OCI-LY7 (cell line): Measurements from ENCODE around the gene TMEM223. TPM values are rescaled to one million over a fixed set of nuclear protein-coding genes. Genes with fewer than 3 reads are reported as not detected.

Source experiments
- BruUV-seq: library from RNA; stranded (reverse); fragments of 400-500 nt; replicated peaks from 2 replicates; lab custom pipeline; 2021; lab: Mats Ljungman, UMichigan
- CTCF ChIA-PET: fragments of 300-600 bp; sonication (Branson Sonifier 250); formaldehyde crosslinking; loops from one replicate; lab custom pipeline; 2022; ENCODE audit warnings: antibody characterized with exemption; ENCODE audit not compliant: unreplicated experiment; lab: Charles Lee
- POLR2A ChIA-PET: fragments of 300-600 bp; sonication (Branson Sonifier 250); formaldehyde crosslinking; loops from one replicate; lab custom pipeline; 2022; ENCODE audit warnings: antibody characterized with exemption; lab: Charles Lee
- DNase-seq: peaks from one replicate; pipeline ENCODE4 v3.0.0-alpha.2; 2015; ENCODE audit warnings: low spot score
- H2AFZ ChIP-seq: fragments of 200-600 bp; sonication (generic), shearing (Covaris generic); 2 replicates; pipeline ENCODE4 v1.6.1; 2014; ENCODE audit warnings: mild to moderate bottlenecking, antibody characterized with exemption, low read length, moderate library complexity
- H3K27ac ChIP-seq: fragments of 200-600 bp; sonication (generic); 2 replicates; pipeline ENCODE4 v1.5.1; 2014; ENCODE audit warnings: mixed run types, low read depth, mild to moderate bottlenecking, moderate library complexity, low read length, inconsistent platforms; ENCODE audit not compliant: poor library complexity, severe bottlenecking
- H3K36me3 ChIP-seq: fragments of 200-600 bp; sonication (generic); 2 replicates; pipeline ENCODE4 v1.6.1; 2014; ENCODE audit warnings: mild to moderate bottlenecking, antibody characterized with exemption, low read length, moderate library complexity, mixed read lengths; ENCODE audit not compliant: insufficient read depth
- H3K4me1 ChIP-seq: fragments of 200-600 bp; sonication (generic); 2 replicates; pipeline ENCODE4 v1.5.1; 2014; ENCODE audit warnings: mild to moderate bottlenecking, low read length; ENCODE audit not compliant: insufficient read depth, poor library complexity, severe bottlenecking
- H3K4me2 ChIP-seq: fragments of 200-600 bp; sonication (generic); 2 replicates; pipeline ENCODE4 v1.6.1; 2014; ENCODE audit warnings: mild to moderate bottlenecking, low read length
- H3K4me3 ChIP-seq: fragments of 200-600 bp; sonication (generic); 2 replicates; pipeline ENCODE4 v1.5.1; 2014; ENCODE audit warnings: mild to moderate bottlenecking, low read depth, low read length; ENCODE audit not compliant: poor library complexity, severe bottlenecking
- H3K79me2 ChIP-seq: fragments of 200-600 bp; sonication (generic); 2 replicates; pipeline ENCODE4 v1.6.1; 2016; ENCODE audit warnings: low read depth, mild to moderate bottlenecking, low read length, moderate library complexity, mixed read lengths; ENCODE audit not compliant: insufficient read depth
- H3K9me2 ChIP-seq: fragments of 200-600 bp; sonication (generic); 2 replicates; pipeline ENCODE4 v1.6.1; 2016; ENCODE audit warnings: mild to moderate bottlenecking, low read length, mixed read lengths; ENCODE audit not compliant: insufficient read depth
- H3K9me3 ChIP-seq: fragments of 200-600 bp; sonication (generic); 2 replicates; pipeline ENCODE4 v1.6.1; 2014; ENCODE audit warnings: mild to moderate bottlenecking, mixed run types, low read length, mixed read lengths
- H4K20me1 ChIP-seq: fragments of 200-600 bp; sonication (generic); 2 replicates; pipeline ENCODE4 v1.6.1; 2014; ENCODE audit warnings: mild to moderate bottlenecking, antibody characterized with exemption, low read length, moderate library complexity, mixed read lengths; ENCODE audit not compliant: insufficient read depth
- CTCF ChIP-seq: fragments of 200-600 bp; sonication (generic); conservative IDR thresholded peaks from 2 replicates; pipeline ENCODE4 v1.5.1; 2014; ENCODE audit warnings: mild to moderate bottlenecking, antibody characterized with exemption, low read length, moderate library complexity, mixed read lengths
- EZH2phosphoT487 ChIP-seq: fragments of 200-600 bp; sonication (generic); IDR thresholded peaks from 2 replicates; pipeline ENCODE4 v1.6.1; 2018; ENCODE audit warnings: low read depth, borderline replicate concordance, mild to moderate bottlenecking, mixed run types, antibody characterized with exemption, low read length, moderate library complexity, mixed read lengths
- intact Hi-C: fragments of 100-400 bp; cut with micrococcal nuclease; formaldehyde crosslinking; loops from one replicate; pipeline ENCODE4 v1.10.0; 2022; ENCODE audit not compliant: unreplicated experiment
- total RNA-seq, 2 experiments: library from RNA; depleted of rRNA in 1 of 2; stranded (reverse); fragments of >200 nt in 1 of 2; shearing (Covaris generic) in 1 of 2; gene quantifications; 2 replicates each; pipeline ENCODE4 v1.2.3, GENCODE V29; 2014 to 2022

Gene TMEM223
- total RNA-seq, 2 experiments from 2014 or later: 24.4 to 42.9 TPM

GRCh38 chr11:62817129-62817528 lies 25.3 kb upstream of the TMEM223 start:
- intact Hi-C loops: no loop called here
- Histone ChIP-seq H3K27ac (no peak overlapping the region), H3K9me2 (no peaks in the 10 kb centered on the region), H3K4me1 (no peaks in the 10 kb centered on the region), H4K20me1 (no peaks in the 10 kb centered on the region), H3K4me2 (no peak overlapping the region), H3K9me3 (no peaks in the 10 kb centered on the region), H2AFZ (no peak overlapping the region), H3K4me3 (no peak overlapping the region), H3K36me3 (peaks cover 29% of the 10 kb centered on the region), H3K79me2 (no peaks in the 10 kb centered on the region)
- ChIA-PET POLR2A (interaction anchor here (1.0 to 1.5 kb wide), 3 partner anchors 10 to 39 kb away, joined by 4 to 6 read pairs (median 5); no protein-coding TSS in a partner anchor), CTCF (interaction anchor here (0.6 kb wide), 1 partner anchor 216 kb away, joined by 8 read pairs; no protein-coding TSS in a partner anchor)
- no peak for DNase-seq
- TF ChIP-seq CTCF (no peak), EZH2phosphoT487 (no peak)
- no TSS peak for BruUV-seq

- POLR2A ChIA-PET: interaction anchor here (0.9 to 1.5 kb wide), 5 partner anchors 10 to 40 kb away, joined by 3 to 6 read pairs (median 5); no protein-coding TSS in a partner anchor
- intact Hi-C loops: no loop called here
- CTCF ChIA-PET: interaction anchor here (0.6 to 1.0 kb wide), 2 partner anchors 11 to 216 kb away, joined by 3 to 8 read pairs; no protein-coding TSS in a partner anchor
Observed at GRCh38 chr11:62816557-62816956, 24.8 kb upstream of the TMEM223 start.

More at GRCh38 chr11:62816557-62816956, 24.8 kb upstream of the TMEM223 start:
- Histone ChIP-seq H2AFZ (no peak overlapping the region), H3K36me3 (peaks cover 29% of the 10 kb centered on the region), H3K4me2 (no peak overlapping the region), H3K9me2 (no peaks in the 10 kb centered on the region), H3K79me2 (no peaks in the 10 kb centered on the region), H3K4me3 (no peak overlapping the region), H3K27ac (no peak overlapping the region), H4K20me1 (no peaks in the 10 kb centered on the region), H3K9me3 (no peaks in the 10 kb centered on the region), H3K4me1 (no peaks in the 10 kb centered on the region)
- no peak for DNase-seq
- no TSS peak for BruUV-seq
- no peak for TF ChIP-seq CTCF
- no peak for TF ChIP-seq EZH2phosphoT487
